GM12878 (cell line): ENCODE results near the gene LUZP2. TPM values are rescaled to one million over a fixed set of nuclear protein-coding genes. Genes with fewer than 3 reads are reported as not detected.

Experiments
- ATAC-seq: fragments of 200-7000 bp; cut with Tn5 transposase; 3 replicates; pipeline ENCODE4 v1.9.1; 2020; ENCODE audit warnings: mild to moderate bottlenecking, moderate library complexity
- BruUV-seq: library from RNA; stranded (reverse); fragments of 400-500 nt; replicated peaks from 2 replicates; lab custom pipeline; 2021; lab: Mats Ljungman, UMichigan
- CTCF ChIA-PET: fragments of 300-600 bp; sonication (Branson Sonifier 250); formaldehyde crosslinking; extraction: SDS; loops from one replicate; lab custom pipeline; 2021; ENCODE audit warnings: inconsistent platforms; lab: Yijun Ruan, JAX
- POLR2A ChIA-PET: fragments of 350-600 bp; formaldehyde crosslinking; extraction: SDS; loops from one replicate; lab custom pipeline; 2021; ENCODE audit warnings: inconsistent platforms; lab: Charles Lee
- RAD21 ChIA-PET: fragments of 300-600 bp; sonication (Branson Sonifier 250); formaldehyde crosslinking; loops from one replicate; lab custom pipeline; 2023; ENCODE audit warnings: antibody characterized with exemption; ENCODE audit not compliant: unreplicated experiment; lab: Charles Lee
- SMC1A ChIA-PET: fragments of 300-600 bp; sonication (Branson Sonifier 250); formaldehyde crosslinking; loops from one replicate; lab custom pipeline; 2023; ENCODE audit not compliant: unreplicated experiment, uncharacterized antibody; lab: Charles Lee
- DNase-seq: peaks from one replicate; pipeline ENCODE4 v3.0.0-alpha.2; 2011; ENCODE audit warnings: low read depth, low spot score
- FAIRE-seq: peaks from 3 replicates; lab custom pipeline; 2011; peaks lifted over from hg19 to GRCh38; lab: Jason Lieb, UNC
- H2AFZ ChIP-seq: 2 replicates; pipeline ENCODE4 v1.6.0; 2011; ENCODE audit warnings: low read depth, low read length, control low read depth; ENCODE audit not compliant: control insufficient read depth
- H3K27ac ChIP-seq: 2 replicates; pipeline ENCODE4 v1.5.1; 2011; ENCODE audit warnings: control low read depth; ENCODE audit not compliant: control insufficient read depth, insufficient read depth
- H3K27me3 ChIP-seq, 2 experiments: replicated peaks in 1 of 2; 2 replicates each; pipeline versions ENCODE4 v1.6.0 to v1.6.1; 2011; ENCODE audit warnings: low read length in 1 of 2; ENCODE audit not compliant: control insufficient read depth in 2 of 2, insufficient read depth in 2 of 2
- H3K36me3 ChIP-seq, 2 experiments: 2 replicates each; pipeline ENCODE4 v1.5.1; 2011; ENCODE audit warnings: low read length in 1 of 2; ENCODE audit not compliant: control insufficient read depth in 2 of 2, insufficient read depth in 2 of 2
- H3K4me1 ChIP-seq: 2 replicates; pipeline ENCODE4 v1.6.1; 2011; ENCODE audit warnings: mild to moderate bottlenecking, low read length, moderate library complexity, mixed read lengths; ENCODE audit not compliant: control insufficient read depth, insufficient read depth
- H3K4me2 ChIP-seq: 2 replicates; pipeline ENCODE4 v1.6.0; 2011; ENCODE audit warnings: control low read depth; ENCODE audit not compliant: control insufficient read depth, insufficient read depth
- H3K4me3 ChIP-seq: fragments of 200-600 bp; sonication (generic); 2 replicates; pipeline ENCODE4 v1.5.1; 2016
- H3K79me2 ChIP-seq: 2 replicates; pipeline ENCODE4 v1.6.0; 2011; ENCODE audit warnings: low read length; ENCODE audit not compliant: control insufficient read depth, insufficient read depth
- H3K9ac ChIP-seq: 2 replicates; pipeline ENCODE4 v1.8.0; 2011; ENCODE audit warnings: low read length, control low read depth, mixed read lengths; ENCODE audit not compliant: control insufficient read depth, insufficient read depth
- H3K9me3 ChIP-seq: replicated peaks from 3 replicates; pipeline ENCODE4 v1.5.1; 2011; ENCODE audit warnings: mild to moderate bottlenecking, low read length; ENCODE audit not compliant: control insufficient read depth, insufficient read depth
- H4K20me1 ChIP-seq: 2 replicates; pipeline ENCODE4 v1.6.0; 2011; ENCODE audit not compliant: control insufficient read depth, insufficient read depth
- HDAC2 ChIP-seq: fragments of 200-600 bp; sonication (generic); IDR thresholded peaks from 2 replicates; pipeline ENCODE4 v1.6.1; 2017
- NFXL1 ChIP-seq: fragments of 450-650 bp; IDR thresholded peaks from 2 replicates; pipeline ENCODE4 v1.6.1; 2017; ENCODE audit warnings: antibody characterized with exemption, mild to moderate bottlenecking, borderline replicate concordance
- SPI1 ChIP-seq: IDR thresholded peaks from 2 replicates; pipeline ENCODE4 v1.6.1; 2011; ENCODE audit warnings: low read depth, mild to moderate bottlenecking, low read length, moderate library complexity, borderline replicate concordance; ENCODE audit not compliant: insufficient read depth
- ZNF274 ChIP-seq: IDR thresholded peaks from one replicate; pipeline ENCODE4 v1.8.0; 2011; ENCODE audit not compliant: insufficient read length, insufficient read depth
- WGBS: methylation state at CpG from one replicate; pipeline ENCODE4 v1.1.6; 2016; ENCODE audit warnings: low lambda C conversion rate; ENCODE audit not compliant: insufficient replicate concordance, insufficient coverage; ENCODE audit errors: missing lambda C conversion rate; 5-methylcytosine and 5-hydroxymethylcytosine counted together
- in situ Hi-C: fragments of 300-500 bp; cut with MboI; formaldehyde crosslinking; loops from 9 replicates; pipeline ENCODE4 v1.14.3; 2018; ENCODE audit warnings: mixed read lengths
- intact Hi-C: fragments of 100-400 bp; cut with micrococcal nuclease; formaldehyde crosslinking; loops from one replicate; pipeline ENCODE4 v1.14.2; 2022; ENCODE audit not compliant: unreplicated experiment
- polyA plus RNA-seq, 11 experiments: library from polyadenylated mRNA; depleted of rRNA in 4 of 11; unstranded in 6 of 11; stranded (reverse) in 5 of 11; fragments of >200 nt; fragmentation: Nextera tagmentation in 4 of 11; fragmentation: Illumina TruSeq in 1 of 11; extraction: Ambion mirVana in 4 of 11; extraction: Trizol in 1 of 11; gene quantifications; 1 replicate in 1 of 11; 2 replicates in 10 of 11; pipeline versions ENCODE4 v1.2.1 to v1.2.3, GENCODE V29; 2011 to 2016; ENCODE audit warnings: inconsistent platforms in 2 of 11, missing spikeins in 2 of 11, low read depth in 1 of 11
- total RNA-seq, 4 experiments: library from RNA; depleted of rRNA in 3 of 4; stranded (reverse); fragments of >200 nt in 3 of 4; fragmentation: Illumina TruSeq in 1 of 4; extraction: Trizol in 1 of 4; gene quantifications; 2 replicates each; pipeline versions ENCODE4 v1.2.1 to v1.2.3, GENCODE V29; 2013 to 2021
- TF ChIP-seq, protein P1 (sequence below), 3 experiments: IDR thresholded peaks in 2 of 3; conservative IDR thresholded peaks in 1 of 3; 2 replicates each; pipeline ENCODE4 v1.5.1; 2011; ENCODE audit warnings: low read depth in 3 of 3, low read length in 3 of 3, mild to moderate bottlenecking in 3 of 3, control low read depth in 2 of 3, moderate library complexity in 2 of 3, inconsistent platforms in 1 of 3, mixed read lengths in 1 of 3; ENCODE audit not compliant: control insufficient read depth in 2 of 3, insufficient read depth in 1 of 3; ENCODE audit errors: extremely low read depth in 1 of 3

LUZP2 gene
- total and polyA plus RNA-seq, 10 of the 15 experiments (the other 5 are each of a cell fraction or from before 2014, with no cell fraction given) = not detected

- no peak for TF ChIP-seq NFXL1
Observed at GRCh38 chr11:24587635-24588034, 90.8 kb downstream of the LUZP2 start (continued).

- in situ Hi-C loops (no loop called here), intact Hi-C loops (no loop called here)
- Histone ChIP-seq H3K27me3 (no peaks in the 10 kb centered on the region), H3K36me3 (no peaks in the 10 kb centered on the region), H3K4me3 (no peak overlapping the region), H3K9ac (no peak overlapping the region), H3K79me2 (no peaks in the 10 kb centered on the region), H3K4me1 (no peaks in the 10 kb centered on the region), H4K20me1 (no peaks in the 10 kb centered on the region), H3K27ac (no peak overlapping the region), H2AFZ (no peak overlapping the region), H3K9me3 (no peaks in the 10 kb centered on the region), H3K4me2 (no peak overlapping the region)
- no peak for FAIRE-seq
- DNase-seq = no peak
- POLR2A ChIA-PET = no interaction called here
- WGBS = 19% methylated on average over 3 of the region's 3 CpGs
- no peak for TF ChIP-seq ZNF274
- no peak for TF ChIP-seq HDAC2
- CTCF ChIA-PET = no interaction called here
- no TSS peak for BruUV-seq
- RAD21 ChIA-PET = no interaction called here
- SMC1A ChIA-PET = interaction anchor here (1.0 kb wide), 1 partner anchor 17 kb away, joined by 4 read pairs; no protein-coding TSS in a partner anchor
- no peak for ATAC-seq
Observed at GRCh38 chr11:24588081-24588480, 91.2 kb downstream of the LUZP2 start.

GRCh38 chr11:24589064-24589463 is 92.2 kb downstream of the LUZP2 start:
- Histone ChIP-seq H3K4me3 (no peak overlapping the region), H3K4me2 (no peak overlapping the region), H3K4me1 (no peaks in the 10 kb centered on the region), H3K9ac (no peak overlapping the region), H3K9me3 (no peaks in the 10 kb centered on the region), H4K20me1 (no peaks in the 10 kb centered on the region), H2AFZ (no peak overlapping the region), H3K79me2 (no peaks in the 10 kb centered on the region), H3K36me3 (no peaks in the 10 kb centered on the region), H3K27ac (no peak overlapping the region), H3K27me3 (no peaks in the 10 kb centered on the region)
- WGBS = 0% methylated on average over 1 of the region's 1 CpG
- in situ Hi-C loops = no loop called here
- TF ChIP-seq, protein P1, sequence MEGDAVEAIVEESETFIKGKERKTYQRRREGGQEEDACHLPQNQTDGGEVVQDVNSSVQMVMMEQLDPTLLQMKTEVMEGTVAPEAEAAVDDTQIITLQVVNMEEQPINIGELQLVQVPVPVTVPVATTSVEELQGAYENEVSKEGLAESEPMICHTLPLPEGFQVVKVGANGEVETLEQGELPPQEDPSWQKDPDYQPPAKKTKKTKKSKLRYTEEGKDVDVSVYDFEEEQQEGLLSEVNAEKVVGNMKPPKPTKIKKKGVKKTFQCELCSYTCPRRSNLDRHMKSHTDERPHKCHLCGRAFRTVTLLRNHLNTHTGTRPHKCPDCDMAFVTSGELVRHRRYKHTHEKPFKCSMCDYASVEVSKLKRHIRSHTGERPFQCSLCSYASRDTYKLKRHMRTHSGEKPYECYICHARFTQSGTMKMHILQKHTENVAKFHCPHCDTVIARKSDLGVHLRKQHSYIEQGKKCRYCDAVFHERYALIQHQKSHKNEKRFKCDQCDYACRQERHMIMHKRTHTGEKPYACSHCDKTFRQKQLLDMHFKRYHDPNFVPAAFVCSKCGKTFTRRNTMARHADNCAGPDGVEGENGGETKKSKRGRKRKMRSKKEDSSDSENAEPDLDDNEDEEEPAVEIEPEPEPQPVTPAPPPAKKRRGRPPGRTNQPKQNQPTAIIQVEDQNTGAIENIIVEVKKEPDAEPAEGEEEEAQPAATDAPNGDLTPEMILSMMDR (IDR thresholded peaks at IDR 0.05 in 2 of 3, conservative IDR thresholded peaks at IDR 0.05 in 1 of 3; ENCODE audit: control insufficient read depth in 2 of 3, extremely low read depth in 1 of 3, insufficient read depth in 1 of 3, low read depth in 3 of 3, low read length in 3 of 3) = no peak
- peak; percentile 15; the same call in 1 of the 2 replicates for TF ChIP-seq SPI1
- ATAC-seq (no peak), DNase-seq (no peak), FAIRE-seq (no peak)
- CTCF ChIA-PET = no interaction called here
- POLR2A ChIA-PET = no interaction called here
- SMC1A ChIA-PET = interaction anchor here (1.0 kb wide), 1 partner anchor 18 kb away, joined by 4 read pairs; no protein-coding TSS in a partner anchor
- no TSS peak for BruUV-seq
- RAD21 ChIA-PET = no interaction called here
- intact Hi-C loops = no loop called here
